SU-DHL-6 (cell line): Measurements from ENCODE around the gene CCDC88C.

Source experiments
- H2AFZ ChIP-seq: fragments of 200-600 bp; sonication (generic); 2 replicates; pipeline ENCODE4 v1.6.1; 2014; ENCODE audit warnings: low read depth, mild to moderate bottlenecking, moderate library complexity, mixed read lengths, antibody characterized with exemption, low read length; ENCODE audit not compliant: severe bottlenecking
- H3F3A ChIP-seq: fragments of 200-600 bp; shearing (Covaris generic); 2 replicates; pipeline ENCODE4 v1.6.0; 2016; ENCODE audit warnings: antibody characterized with exemption, mild to moderate bottlenecking; ENCODE audit not compliant: insufficient read depth
- H3K27ac ChIP-seq: fragments of 200-600 bp; sonication (generic); 2 replicates; pipeline ENCODE4 v1.5.1; 2016; ENCODE audit warnings: low read depth, mild to moderate bottlenecking, low read length, moderate library complexity, mixed read lengths
- H3K27me3 ChIP-seq: fragments of 200-600 bp; sonication (generic), shearing (Covaris generic); 2 replicates; pipeline ENCODE4 v1.6.0; 2014; ENCODE audit warnings: mild to moderate bottlenecking, low read length
- H3K36me3 ChIP-seq: fragments of 200-600 bp; sonication (generic); 2 replicates; pipeline ENCODE4 v1.6.1; 2014; ENCODE audit warnings: mild to moderate bottlenecking, low read length, mixed read lengths
- H3K4me2 ChIP-seq: fragments of 300-600, 200-600 bp; shearing (Covaris generic), sonication (generic); 2 replicates; pipeline ENCODE4 v1.6.0; 2014; ENCODE audit warnings: low read length, low read depth, mild to moderate bottlenecking; ENCODE audit not compliant: poor library complexity, severe bottlenecking
- H3K4me3 ChIP-seq: fragments of 200-600 bp; sonication (generic); 2 replicates; pipeline ENCODE4 v1.5.1; 2014; ENCODE audit warnings: antibody characterized with exemption, low read length, mild to moderate bottlenecking, mixed read lengths; ENCODE audit not compliant: insufficient read depth, poor library complexity, severe bottlenecking
- H3K79me2 ChIP-seq: fragments of 200-600 bp; sonication (generic); 2 replicates; pipeline ENCODE4 v1.6.1; 2014; ENCODE audit warnings: mild to moderate bottlenecking, low read length, moderate library complexity; ENCODE audit not compliant: insufficient read depth
- H3K9ac ChIP-seq: fragments of 200-600 bp; sonication (generic); 2 replicates; pipeline ENCODE4 v1.7.0; 2014; ENCODE audit warnings: mild to moderate bottlenecking, low read length
- H3K9me2 ChIP-seq: fragments of 200-600 bp; sonication (generic); replicated peaks from 2 replicates; pipeline ENCODE4 v1.6.1; 2014; ENCODE audit warnings: low read length; ENCODE audit not compliant: insufficient read depth
- H3K9me3 ChIP-seq: fragments of 200-600 bp; sonication (generic); 2 replicates; pipeline ENCODE4 v1.6.1; 2014; ENCODE audit warnings: low read length, mixed read lengths; ENCODE audit not compliant: insufficient read depth
- H4K20me1 ChIP-seq: fragments of 200-600 bp; sonication (generic); 2 replicates; pipeline ENCODE4 v1.6.1; 2014; ENCODE audit warnings: low read depth, mild to moderate bottlenecking, antibody characterized with exemption, low read length, moderate library complexity, mixed read lengths
- EZH2phosphoT487 ChIP-seq: fragments of 200-600 bp; sonication (generic), shearing (Covaris generic); conservative IDR thresholded peaks from 2 replicates; pipeline ENCODE4 v1.6.1; 2018; ENCODE audit warnings: mild to moderate bottlenecking, antibody characterized with exemption, low read length, moderate library complexity, mixed read lengths
- TF ChIP-seq, protein P1 (sequence below): fragments of 200-600 bp; sonication (generic); IDR thresholded peaks from one replicate; pipeline ENCODE4 v1.5.1; 2017; ENCODE audit warnings: antibody characterized with exemption, mild to moderate bottlenecking, low read length, moderate library complexity; ENCODE audit not compliant: insufficient read depth, poor library complexity, severe bottlenecking

Gene CCDC88C

DNA sequence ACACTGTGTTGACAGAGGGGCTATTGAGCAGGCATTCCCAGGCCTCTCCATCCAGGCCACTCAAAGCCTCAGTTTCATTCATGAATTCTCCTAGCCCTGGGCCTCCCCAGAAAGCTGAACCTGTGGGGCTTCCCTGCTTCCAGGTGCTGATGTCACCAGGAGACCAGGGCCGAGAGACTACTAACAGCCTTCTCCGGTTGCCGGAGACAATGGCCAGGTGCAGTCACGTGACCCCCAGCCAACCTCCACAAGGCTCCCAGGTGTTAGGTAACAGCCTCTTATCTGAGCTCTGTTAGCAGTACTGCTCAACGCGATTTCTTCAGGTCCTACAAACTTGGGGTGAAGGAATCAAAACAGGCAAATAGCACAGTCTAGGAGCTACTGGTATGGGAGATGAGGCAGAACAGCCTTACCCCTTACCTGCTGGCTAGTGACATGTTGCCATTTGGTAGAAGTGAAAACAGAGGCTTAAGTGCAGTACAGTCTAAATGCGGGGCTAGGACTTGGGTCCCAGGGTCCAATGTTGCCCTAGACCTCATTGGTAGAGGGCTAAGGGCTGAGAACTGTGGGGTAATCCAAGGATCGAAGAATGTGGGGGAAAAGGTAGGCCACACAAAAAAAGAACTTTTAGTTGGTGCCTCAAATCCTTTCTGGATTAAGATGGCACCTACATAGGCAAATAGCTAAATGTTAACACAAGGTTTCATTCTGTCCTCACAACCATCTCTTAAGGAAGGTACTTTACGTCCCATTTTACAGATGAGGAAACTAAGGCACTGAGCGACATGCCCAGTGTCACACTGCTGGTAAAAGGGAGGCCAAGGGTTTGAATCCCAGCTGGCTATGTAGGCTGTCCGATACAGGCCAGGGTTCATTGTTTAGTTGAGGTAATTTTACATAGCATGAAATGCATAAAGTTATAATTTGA lies 3.8 kb downstream of the CCDC88C start:
- no peaks in the 10 kb centered on the region for H3K27me3 ChIP-seq
- peak overlapping the region; percentile 97 for H3K27ac ChIP-seq
- peak overlapping the region; percentile 98 for H3K4me2 ChIP-seq
- H3K36me3 ChIP-seq = peaks cover 22% of the 10 kb centered on the region
- H2AFZ ChIP-seq = no peak overlapping the region
- TF ChIP-seq, protein P1, sequence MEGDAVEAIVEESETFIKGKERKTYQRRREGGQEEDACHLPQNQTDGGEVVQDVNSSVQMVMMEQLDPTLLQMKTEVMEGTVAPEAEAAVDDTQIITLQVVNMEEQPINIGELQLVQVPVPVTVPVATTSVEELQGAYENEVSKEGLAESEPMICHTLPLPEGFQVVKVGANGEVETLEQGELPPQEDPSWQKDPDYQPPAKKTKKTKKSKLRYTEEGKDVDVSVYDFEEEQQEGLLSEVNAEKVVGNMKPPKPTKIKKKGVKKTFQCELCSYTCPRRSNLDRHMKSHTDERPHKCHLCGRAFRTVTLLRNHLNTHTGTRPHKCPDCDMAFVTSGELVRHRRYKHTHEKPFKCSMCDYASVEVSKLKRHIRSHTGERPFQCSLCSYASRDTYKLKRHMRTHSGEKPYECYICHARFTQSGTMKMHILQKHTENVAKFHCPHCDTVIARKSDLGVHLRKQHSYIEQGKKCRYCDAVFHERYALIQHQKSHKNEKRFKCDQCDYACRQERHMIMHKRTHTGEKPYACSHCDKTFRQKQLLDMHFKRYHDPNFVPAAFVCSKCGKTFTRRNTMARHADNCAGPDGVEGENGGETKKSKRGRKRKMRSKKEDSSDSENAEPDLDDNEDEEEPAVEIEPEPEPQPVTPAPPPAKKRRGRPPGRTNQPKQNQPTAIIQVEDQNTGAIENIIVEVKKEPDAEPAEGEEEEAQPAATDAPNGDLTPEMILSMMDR = no peak
- TF ChIP-seq EZH2phosphoT487 = no peak
- peaks cover 84% of the 10 kb centered on the region for H3K79me2 ChIP-seq
- H3F3A ChIP-seq = peaks cover 46% of the 10 kb centered on the region
- H4K20me1 ChIP-seq = peaks cover 16% of the 10 kb centered on the region; the same call in 1 of the 2 replicates
- H3K4me3 ChIP-seq = peak overlapping the region; percentile 71
- H3K9me2 ChIP-seq = no peaks in the 10 kb centered on the region
- H3K9me3 ChIP-seq = no peaks in the 10 kb centered on the region
- H3K9ac ChIP-seq = peak overlapping the region; percentile 98

DNA sequence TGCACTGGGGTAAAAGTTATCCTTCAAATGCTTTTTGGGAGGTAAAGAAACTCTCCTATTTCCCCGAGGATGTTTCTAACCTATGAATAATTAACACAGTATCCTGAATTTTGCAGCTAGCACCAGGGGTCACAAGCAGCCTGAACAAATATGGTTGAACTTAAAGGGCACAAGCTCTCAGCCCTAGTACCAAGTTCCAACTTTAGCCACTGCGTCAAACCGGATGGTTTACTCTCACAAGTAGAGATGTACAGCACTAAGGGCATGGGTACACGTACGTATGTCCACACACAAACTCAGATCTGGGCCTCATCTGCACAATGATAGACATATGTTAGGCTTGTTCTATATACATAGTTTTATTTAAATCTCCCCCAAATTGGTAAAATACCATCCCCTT lies 4.7 kb downstream of the CCDC88C start:
- TF ChIP-seq EZH2phosphoT487 = no peak
- TF ChIP-seq, protein P1 = no peak
- Histone ChIP-seq H3K27me3 (no peaks in the 10 kb centered on the region), H3K9me3 (no peaks in the 10 kb centered on the region), H3K27ac (peak overlapping the region; percentile 97), H2AFZ (no peak overlapping the region), H4K20me1 (peaks cover 21% of the 10 kb centered on the region; the same call in 1 of the 2 replicates), H3K4me3 (peak overlapping the region; percentile 71), H3K36me3 (peaks cover 22% of the 10 kb centered on the region), H3K4me2 (peak overlapping the region; percentile 98), H3F3A (peaks cover 39% of the 10 kb centered on the region), H3K9ac (peak overlapping the region; percentile 98), H3K79me2 (peaks cover 93% of the 10 kb centered on the region), H3K9me2 (no peaks in the 10 kb centered on the region)

DNA sequence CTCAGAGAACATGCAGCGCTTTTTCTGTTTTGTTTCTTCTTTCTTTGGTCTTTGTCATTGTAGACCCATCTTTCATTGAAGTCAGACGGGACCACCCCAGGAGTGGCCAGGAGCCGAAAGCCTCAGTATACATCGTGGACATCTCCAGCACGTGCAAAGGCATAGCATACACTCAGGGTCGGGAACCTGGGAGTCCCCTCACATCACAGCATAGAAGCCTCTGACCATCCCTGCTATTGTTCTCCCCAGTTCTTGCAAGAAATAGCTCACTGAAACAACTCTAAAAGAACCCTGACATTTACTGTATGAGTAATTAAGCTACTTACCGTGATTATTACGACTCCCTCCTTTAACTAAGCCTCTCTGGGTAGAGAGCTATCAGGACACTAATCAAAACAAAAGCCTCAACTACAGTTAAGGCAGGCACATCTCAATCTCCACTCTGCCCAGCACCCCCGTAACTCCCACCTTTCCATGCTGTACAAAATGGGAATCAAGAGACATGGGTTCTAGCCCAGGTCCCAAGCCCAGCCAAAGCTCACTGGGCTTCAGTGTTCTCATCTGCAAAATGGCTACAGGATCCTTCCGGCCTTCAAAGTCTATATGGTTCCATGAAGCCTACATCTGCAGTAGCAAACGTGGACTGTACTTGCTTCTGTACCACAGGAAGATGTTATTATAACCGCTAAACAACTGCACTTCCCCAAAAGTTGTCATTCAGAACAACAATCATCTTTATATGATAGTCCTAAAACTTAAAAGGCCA lies 6.7 kb downstream of the CCDC88C start:
- peak overlapping the region; percentile 98 for H3K4me2 ChIP-seq
- peaks cover 27% of the 10 kb centered on the region for H3F3A ChIP-seq
- H2AFZ ChIP-seq = no peak overlapping the region
- H3K9me2 ChIP-seq = no peaks in the 10 kb centered on the region
- H3K27me3 ChIP-seq = no peaks in the 10 kb centered on the region
- TF ChIP-seq, protein P1 = no peak
- TF ChIP-seq EZH2phosphoT487 = no peak
- no peak overlapping the region for H3K4me3 ChIP-seq
- H4K20me1 ChIP-seq = peaks cover 23% of the 10 kb centered on the region; the same call in 1 of the 2 replicates
- peaks cover 100% of the 10 kb centered on the region for H3K79me2 ChIP-seq
- peaks cover 22% of the 10 kb centered on the region for H3K36me3 ChIP-seq
- H3K9ac ChIP-seq = peak overlapping the region; percentile 16
- H3K9me3 ChIP-seq = no peaks in the 10 kb centered on the region
- peak overlapping the region; percentile 97 for H3K27ac ChIP-seq
